ENCODE results near the gene PXDN.
A peak's percentile ranks its signal among the peaks of the same experiment; 100 is the strongest.

The PXDN gene

DNA sequence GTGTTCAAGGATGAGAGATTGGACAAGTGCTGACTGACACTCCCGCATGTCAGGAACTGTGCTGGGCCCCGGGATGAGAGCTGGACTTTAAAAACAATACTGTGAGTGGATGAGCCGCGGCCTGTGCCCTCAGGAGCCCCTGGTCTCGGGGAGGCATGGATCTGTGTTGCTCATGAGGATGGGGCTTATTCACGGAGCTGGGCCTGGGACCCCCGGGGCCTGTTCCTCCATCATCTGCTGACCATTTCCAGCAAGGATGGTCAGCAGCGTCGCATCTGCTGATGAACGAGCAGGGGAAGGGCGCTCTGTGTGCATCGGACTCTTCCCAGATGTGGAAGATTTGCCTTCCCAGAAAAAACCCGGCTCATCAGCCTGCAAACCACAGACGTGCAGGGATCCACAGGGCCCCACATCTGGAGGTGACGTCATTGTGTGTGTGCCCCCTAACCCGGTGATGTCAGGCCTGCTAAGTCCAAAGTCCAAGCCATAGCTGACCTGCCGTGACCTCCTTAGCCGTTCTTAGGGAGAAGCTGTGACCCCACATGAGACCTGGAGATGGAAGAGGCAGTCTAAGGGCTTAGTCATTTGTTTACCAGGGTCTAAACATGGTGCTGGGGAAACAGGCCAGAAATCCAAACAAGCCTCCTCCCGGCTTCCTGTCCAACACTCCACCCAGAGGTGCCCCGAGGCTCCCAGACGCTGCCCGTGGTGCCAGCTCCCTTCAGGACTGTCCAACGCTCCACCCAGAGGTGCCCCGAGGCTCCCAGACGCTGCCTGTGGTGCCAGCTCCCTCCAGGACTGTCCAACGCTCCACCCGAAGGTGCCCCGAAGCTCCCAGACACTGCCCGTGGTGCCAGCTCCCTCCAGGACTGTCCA lies 143.9 kb downstream of the PXDN start:
- TF ChIP-seq, protein P1, sequence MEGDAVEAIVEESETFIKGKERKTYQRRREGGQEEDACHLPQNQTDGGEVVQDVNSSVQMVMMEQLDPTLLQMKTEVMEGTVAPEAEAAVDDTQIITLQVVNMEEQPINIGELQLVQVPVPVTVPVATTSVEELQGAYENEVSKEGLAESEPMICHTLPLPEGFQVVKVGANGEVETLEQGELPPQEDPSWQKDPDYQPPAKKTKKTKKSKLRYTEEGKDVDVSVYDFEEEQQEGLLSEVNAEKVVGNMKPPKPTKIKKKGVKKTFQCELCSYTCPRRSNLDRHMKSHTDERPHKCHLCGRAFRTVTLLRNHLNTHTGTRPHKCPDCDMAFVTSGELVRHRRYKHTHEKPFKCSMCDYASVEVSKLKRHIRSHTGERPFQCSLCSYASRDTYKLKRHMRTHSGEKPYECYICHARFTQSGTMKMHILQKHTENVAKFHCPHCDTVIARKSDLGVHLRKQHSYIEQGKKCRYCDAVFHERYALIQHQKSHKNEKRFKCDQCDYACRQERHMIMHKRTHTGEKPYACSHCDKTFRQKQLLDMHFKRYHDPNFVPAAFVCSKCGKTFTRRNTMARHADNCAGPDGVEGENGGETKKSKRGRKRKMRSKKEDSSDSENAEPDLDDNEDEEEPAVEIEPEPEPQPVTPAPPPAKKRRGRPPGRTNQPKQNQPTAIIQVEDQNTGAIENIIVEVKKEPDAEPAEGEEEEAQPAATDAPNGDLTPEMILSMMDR (conservative IDR thresholded peaks at IDR 0.05; ENCODE audit: control insufficient read depth, insufficient read depth, low read depth, low read length) = no peak
- DNase-seq (ENCODE audit: low read depth) = peak; percentile 55
- no peak overlapping the region for H3K4me3 ChIP-seq (ENCODE audit: control insufficient read depth, low read depth, low read length)

DNA sequence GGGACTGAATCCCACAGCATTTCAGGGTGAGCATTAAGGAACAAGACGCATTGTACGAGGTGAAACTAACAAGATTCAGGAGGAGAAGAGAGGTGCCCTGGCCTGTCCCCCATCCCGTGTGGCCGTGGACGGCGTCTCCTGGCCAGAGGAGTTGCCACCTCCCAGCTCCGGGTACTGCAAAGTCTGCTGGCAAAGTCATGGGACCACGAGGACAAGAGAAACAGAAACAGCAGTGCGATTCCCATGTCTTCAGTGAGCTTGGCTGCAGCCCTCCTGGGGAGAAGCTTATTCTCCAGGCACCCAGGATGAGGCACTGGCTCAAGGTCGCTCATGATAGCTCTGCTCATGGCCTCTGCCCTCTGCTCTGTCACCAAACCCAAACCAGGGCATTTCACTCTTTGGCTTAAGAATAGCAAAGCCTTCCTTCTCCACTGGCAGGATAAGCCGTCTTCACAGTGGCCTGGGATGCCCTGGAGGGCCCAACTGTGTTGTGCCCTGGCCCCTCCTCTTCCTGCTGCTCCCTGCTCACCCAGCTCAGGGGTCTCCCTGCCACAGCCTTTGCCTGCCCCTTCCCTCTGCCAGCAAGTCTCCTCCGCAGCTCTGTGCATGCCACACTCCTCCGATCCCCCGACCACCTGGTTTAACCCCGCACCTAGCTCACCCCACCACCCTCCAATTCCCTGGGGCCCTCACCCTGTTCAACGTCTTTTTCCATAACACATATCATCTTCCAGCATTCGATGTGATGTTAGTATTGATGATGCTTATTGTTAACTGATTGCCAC lies 144.8 kb downstream of the PXDN start:
- TF ChIP-seq, protein P1 (conservative IDR thresholded peaks at IDR 0.05; ENCODE audit: control insufficient read depth, insufficient read depth, low read depth, low read length) = no peak
- no peak overlapping the region for H3K4me3 ChIP-seq (ENCODE audit: control insufficient read depth, low read depth, low read length)
- DNase-seq (ENCODE audit: low read depth) = no peak

DNA sequence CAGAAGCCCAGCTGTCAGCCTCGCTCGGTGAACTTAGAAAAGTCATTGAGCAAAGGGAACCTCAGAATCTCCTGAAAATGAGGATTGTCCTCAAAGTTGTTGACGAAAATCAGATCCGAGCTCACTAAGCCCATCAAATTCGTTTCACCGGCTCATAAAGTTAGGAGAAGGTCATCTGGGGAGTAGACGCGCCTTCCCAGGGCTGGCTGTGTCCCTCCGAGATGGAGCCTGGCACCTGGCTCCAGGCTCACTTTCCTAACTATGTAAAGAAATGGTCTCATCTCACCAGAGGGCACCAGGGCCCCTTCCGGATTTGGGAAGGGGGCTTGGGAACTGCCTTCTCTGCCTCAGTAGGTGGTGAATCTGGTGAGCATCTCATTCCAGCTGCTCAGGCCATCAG lies 145.5 kb downstream of the PXDN start:
- no peak overlapping the region for H3K4me3 ChIP-seq (ENCODE audit: control insufficient read depth, low read depth, low read length)
- TF ChIP-seq, protein P1 (conservative IDR thresholded peaks at IDR 0.05; ENCODE audit: control insufficient read depth, insufficient read depth, low read depth, low read length) = no peak
- no peak for DNase-seq (ENCODE audit: low read depth)

DNA sequence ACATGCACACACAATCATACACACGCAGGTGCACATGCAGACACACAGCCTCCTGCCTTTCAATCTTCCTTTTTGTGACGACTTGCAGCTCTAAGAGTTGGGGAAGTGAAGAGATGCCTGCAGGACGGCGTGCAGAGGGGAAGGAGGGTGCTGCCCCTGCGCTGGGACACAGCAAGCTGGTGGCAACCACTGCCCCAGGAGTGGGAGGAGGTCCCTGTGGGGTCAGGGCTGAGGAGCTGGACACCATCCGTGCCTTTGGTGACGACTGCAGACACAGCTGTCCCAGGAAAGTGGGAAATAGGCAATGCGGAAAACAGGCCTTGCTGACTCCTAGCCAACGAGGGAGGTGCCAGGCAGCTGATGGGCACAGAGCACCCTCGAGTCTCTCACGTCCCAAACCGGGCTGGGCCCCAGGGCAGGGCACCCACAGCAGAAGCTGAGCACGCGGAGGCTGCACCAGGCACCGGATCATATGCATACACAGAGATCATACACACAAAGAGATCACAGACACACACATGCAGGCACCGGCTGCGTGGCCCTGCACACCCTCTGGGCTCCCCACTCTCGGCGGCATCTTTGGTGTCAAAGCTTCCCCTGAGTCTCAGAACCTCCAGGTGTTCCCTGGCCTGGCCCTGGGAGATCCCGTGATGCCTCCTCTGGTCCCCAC lies 146.1 kb downstream of the PXDN start:
- H3K4me3 ChIP-seq (ENCODE audit: control insufficient read depth, low read depth, low read length) = no peak overlapping the region
- DNase-seq (ENCODE audit: low read depth) = no peak
- TF ChIP-seq, protein P1 (conservative IDR thresholded peaks at IDR 0.05; ENCODE audit: control insufficient read depth, insufficient read depth, low read depth, low read length) = no peak

DNA sequence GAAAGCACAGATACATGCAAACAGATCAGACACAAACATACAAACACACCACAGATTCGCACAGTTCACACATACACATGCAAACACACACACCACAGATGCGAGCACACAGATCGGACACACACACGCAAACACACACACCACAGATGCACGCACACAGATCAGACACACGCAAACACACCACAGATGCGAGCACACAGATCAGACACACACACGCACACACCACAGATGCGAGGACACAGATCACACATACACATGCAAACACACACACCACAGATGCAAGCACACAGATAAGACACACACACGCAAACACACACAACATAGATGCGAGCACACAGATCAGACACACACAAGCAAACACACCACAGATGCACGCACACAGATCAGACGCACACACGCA lies 149.0 kb downstream of the PXDN start:
- H3K4me3 ChIP-seq (ENCODE audit: control insufficient read depth, low read depth, low read length) = no peak overlapping the region
- TF ChIP-seq, protein P1 (conservative IDR thresholded peaks at IDR 0.05; ENCODE audit: control insufficient read depth, insufficient read depth, low read depth, low read length) = no peak
- DNase-seq (ENCODE audit: low read depth) = no peak

DNA sequence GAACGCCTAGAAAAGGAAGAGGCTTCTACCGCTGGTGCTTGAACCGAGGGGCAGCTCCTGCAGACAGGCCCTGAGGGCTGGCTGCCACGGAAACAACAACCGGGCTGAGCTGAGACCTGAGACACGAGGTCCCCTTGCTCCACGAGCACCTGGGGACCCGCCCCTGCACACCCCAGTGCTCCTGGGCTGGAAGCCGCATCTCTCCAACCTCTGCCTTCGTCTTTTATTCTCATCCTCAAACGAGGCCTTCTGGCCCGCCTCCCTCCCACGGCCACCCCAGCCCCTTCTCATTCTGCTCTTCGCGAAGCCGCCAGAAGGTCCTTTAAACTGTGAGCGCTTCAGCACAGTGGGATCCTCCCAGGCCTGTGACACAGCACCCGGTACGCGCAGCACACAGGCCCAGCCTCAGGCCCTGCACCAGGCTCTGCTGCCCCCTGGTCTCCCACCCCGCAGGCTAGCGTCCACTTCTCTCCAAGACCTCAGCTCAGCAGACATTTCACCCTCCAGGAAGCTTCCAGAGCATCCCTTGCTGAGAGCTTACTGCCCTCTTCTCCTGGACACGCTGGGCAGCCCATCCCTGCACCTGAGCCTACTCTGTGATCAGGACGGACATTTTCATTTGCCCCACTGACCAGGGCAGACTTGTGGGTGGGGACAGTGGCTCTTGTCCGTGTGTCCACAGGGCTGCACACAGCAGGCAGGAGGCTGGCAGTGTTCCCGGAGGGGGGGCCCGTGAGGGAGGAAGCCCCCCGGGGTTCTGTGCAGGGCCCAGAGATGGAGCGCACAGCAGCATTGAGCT lies 149.7 kb downstream of the PXDN start:
- no peak for DNase-seq (ENCODE audit: low read depth)
- TF ChIP-seq, protein P1 (conservative IDR thresholded peaks at IDR 0.05; ENCODE audit: control insufficient read depth, insufficient read depth, low read depth, low read length) = no peak
- H3K4me3 ChIP-seq (ENCODE audit: control insufficient read depth, low read depth, low read length) = no peak overlapping the region
